Activated T-cell treated with anti-CD3 and anti-CD28 coated beads, Interleukin-2, amount 50 U/mL, for 4 hours (primary cell): ENCODE measurements around the gene TUBB. TPM values are rescaled to one million over a fixed set of nuclear protein-coding genes. Genes with fewer than 3 reads are reported as not detected.
"Not testable (repeated sequence)": the region's sequence is repeated elsewhere in the genome, so short reads cannot be mapped to it uniquely, and the experiment has no call there.

Experiments used
- ATAC-seq, 2 donors: fragments of 200-7000 bp; cut with Tn5 transposase; one replicate each; pipeline ENCODE4 v1.10.0; 2021
- DNase-seq: peaks from one replicate; pipeline ENCODE4 v3.0.0-alpha.2; 2020
- H3K27me3 Mint-ChIP-seq: one replicate; pipeline ENCODE4 v1.8.0; 2021; ENCODE audit warnings: low read depth, mixed read lengths
- H3K36me3 Mint-ChIP-seq: one replicate; pipeline ENCODE4 v1.8.0; 2022; ENCODE audit warnings: mixed read lengths; ENCODE audit not compliant: insufficient read depth
- H3K4me1 Mint-ChIP-seq: one replicate; pipeline ENCODE4 v1.8.0; 2021; ENCODE audit warnings: low read depth, mixed read lengths
- H3K4me3 Mint-ChIP-seq: one replicate; pipeline ENCODE4 v1.8.0; 2021; ENCODE audit warnings: mild to moderate bottlenecking, moderate library complexity, mixed read lengths
- H3K9me3 Mint-ChIP-seq: one replicate; pipeline ENCODE4 v1.8.0; 2021; ENCODE audit warnings: mixed read lengths
- total RNA-seq, 3 donors: library from RNA; stranded (reverse); gene quantifications; one replicate each; pipeline ENCODE4 v1.2.1, GENCODE V29; 2021

TUBB gene
- total RNA-seq, 3 donors from 2014 or later: 1,153 to 1,485 (median 1,301) TPM

- Mint-ChIP-seq H3K4me3 (peak overlapping the region; percentile 99), H3K9me3 (no peaks in the 10 kb centered on the region), H3K4me1 (peaks cover 55% of the 10 kb centered on the region), H3K27me3 (no peaks in the 10 kb centered on the region), H3K36me3 (peaks cover 40% of the 10 kb centered on the region)
- no peak for ATAC-seq
- peak; percentile 48 for DNase-seq
Observed at GRCh38 chr6:30720738-30721197, 616 bp downstream of the TUBB start.

GRCh38 chr6:30721198-30722024 lies 1.3 kb downstream of the TUBB start:
- Mint-ChIP-seq H3K9me3 (no peaks in the 10 kb centered on the region), H3K27me3 (no peaks in the 10 kb centered on the region), H3K4me1 (peaks cover 51% of the 10 kb centered on the region), H3K36me3 (peaks cover 41% of the 10 kb centered on the region), H3K4me3 (peak overlapping the region; percentile 99)
- DNase-seq: peak; percentile 98
- peak; percentile 24 to 29 for ATAC-seq

GRCh38 chr6:30722025-30722279 lies 1.8 kb downstream of the TUBB start:
- peaks cover 38% of the 10 kb centered on the region for H3K36me3 Mint-ChIP-seq
- peaks cover 46% of the 10 kb centered on the region for H3K4me1 Mint-ChIP-seq
- DNase-seq, H3K9me3 Mint-ChIP-seq, ATAC-seq, H3K27me3 Mint-ChIP-seq: not testable (repeated sequence)
- peak overlapping the region; percentile 99 for H3K4me3 Mint-ChIP-seq

GRCh38 chr6:30722280-30723112 lies 2.3 kb downstream of the TUBB start:
- ATAC-seq (no peak), DNase-seq (peak; percentile 87)
- Mint-ChIP-seq H3K4me1 (peaks cover 43% of the 10 kb centered on the region), H3K27me3 (no peaks in the 10 kb centered on the region), H3K4me3 (peak overlapping the region; percentile 99), H3K9me3 (no peaks in the 10 kb centered on the region), H3K36me3 (peaks cover 39% of the 10 kb centered on the region)

- not testable (repeated sequence) for DNase-seq, H3K9me3 Mint-ChIP-seq, ATAC-seq, H3K27me3 Mint-ChIP-seq
- Mint-ChIP-seq H3K4me3 (peak overlapping the region; percentile 99), H3K4me1 (peaks cover 40% of the 10 kb centered on the region), H3K36me3 (peaks cover 43% of the 10 kb centered on the region)
Observed at GRCh38 chr6:30723159-30723842, 3.1 kb downstream of the TUBB start.

- not testable (repeated sequence) for ATAC-seq, H3K27me3 Mint-ChIP-seq, H3K9me3 Mint-ChIP-seq, DNase-seq
- H3K4me3 Mint-ChIP-seq: peak overlapping the region; percentile 99
- H3K36me3 Mint-ChIP-seq: peaks cover 43% of the 10 kb centered on the region
- peaks cover 35% of the 10 kb centered on the region for H3K4me1 Mint-ChIP-seq
Observed at GRCh38 chr6:30723843-30724741, 3.9 kb downstream of the TUBB start.

- H3K9me3 Mint-ChIP-seq: no peaks in the 10 kb centered on the region
- H3K36me3 Mint-ChIP-seq: peaks cover 46% of the 10 kb centered on the region
- DNase-seq (no peak), ATAC-seq (no peak)
- peak overlapping the region; percentile 35 for H3K4me3 Mint-ChIP-seq
- peaks cover 31% of the 10 kb centered on the region for H3K4me1 Mint-ChIP-seq
- H3K27me3 Mint-ChIP-seq: no peaks in the 10 kb centered on the region
Observed at GRCh38 chr6:30724906-30725667, 4.9 kb downstream of the TUBB start.

- no peaks in the 10 kb centered on the region for H3K27me3 Mint-ChIP-seq
- no peak for ATAC-seq
- peaks cover 48% of the 10 kb centered on the region for H3K36me3 Mint-ChIP-seq
- H3K9me3 Mint-ChIP-seq: no peaks in the 10 kb centered on the region
- DNase-seq: no peak
- no peak overlapping the region for H3K4me3 Mint-ChIP-seq
- H3K4me1 Mint-ChIP-seq: peaks cover 39% of the 10 kb centered on the region
Observed at GRCh38 chr6:30725713-30726505, 5.8 kb downstream of the TUBB start.

- H3K36me3 Mint-ChIP-seq: peaks cover 44% of the 10 kb centered on the region
- no peak for ATAC-seq
- no peak overlapping the region for H3K4me3 Mint-ChIP-seq
- DNase-seq: no peak
- peaks cover 45% of the 10 kb centered on the region for H3K4me1 Mint-ChIP-seq
- no peaks in the 10 kb centered on the region for H3K9me3 Mint-ChIP-seq
- no peaks in the 10 kb centered on the region for H3K27me3 Mint-ChIP-seq
Observed at GRCh38 chr6:30726506-30727413, 6.6 kb downstream of the TUBB start.

GRCh38 chr6:30727920-30728553 lies 7.9 kb downstream of the TUBB start:
- no peak for ATAC-seq
- H3K4me3 Mint-ChIP-seq: no peak overlapping the region
- DNase-seq: no peak
- H3K36me3 Mint-ChIP-seq: peaks cover 38% of the 10 kb centered on the region
- peaks cover 44% of the 10 kb centered on the region for H3K4me1 Mint-ChIP-seq
- H3K9me3 Mint-ChIP-seq: no peaks in the 10 kb centered on the region
- H3K27me3 Mint-ChIP-seq: no peaks in the 10 kb centered on the region

- H3K36me3 Mint-ChIP-seq: peaks cover 20% of the 10 kb centered on the region
- H3K27me3 Mint-ChIP-seq: no peaks in the 10 kb centered on the region
- H3K4me1 Mint-ChIP-seq: peaks cover 36% of the 10 kb centered on the region
- DNase-seq (peak; percentile 84), ATAC-seq (peak; percentile 79 to 83)
- H3K9me3 Mint-ChIP-seq: no peaks in the 10 kb centered on the region
- H3K4me3 Mint-ChIP-seq: peak overlapping the region; percentile 53
Observed at GRCh38 chr6:30730601-30731435, 10.7 kb downstream of the TUBB start.
